HepG2 (cell line): Measurements from ENCODE around the gene LRRC8E. TPM values are rescaled to one million over a fixed set of nuclear protein-coding genes. Genes with fewer than 3 reads are reported as not detected.

ENCODE experiments used
- ADNP ChIP-seq: sonication (generic); formaldehyde crosslinking; IDR thresholded peaks from 2 replicates; pipeline ENCODE4 v1.4.0; 2020; ENCODE audit warnings: missing genetic modification reagents
- CBX1 ChIP-seq: IDR thresholded peaks from one replicate; pipeline ENCODE4 v1.6.1; 2016; ENCODE audit warnings: antibody characterized with exemption, low read depth
- KLF15 ChIP-seq: sonication (generic); formaldehyde crosslinking; IDR thresholded peaks from 2 replicates; pipeline ENCODE4 v1.8.1; 2023; ENCODE audit warnings: borderline replicate concordance, mild to moderate bottlenecking, inconsistent platforms, missing genetic modification reagents, mixed read lengths
- POGZ ChIP-seq: sonication (generic); formaldehyde crosslinking; IDR thresholded peaks from 2 replicates; pipeline ENCODE4 v1.4.0; 2020; ENCODE audit warnings: mild to moderate bottlenecking, missing genetic modification reagents
- RFX3 ChIP-seq: IDR thresholded peaks from 2 replicates; pipeline ENCODE4 v1.6.1; 2016; ENCODE audit warnings: missing biosample characterization, missing genetic modification reagents
- STAG1 ChIP-seq: sonication (generic); formaldehyde crosslinking; IDR thresholded peaks from 2 replicates; pipeline ENCODE4 v1.4.0; 2020; ENCODE audit warnings: missing genetic modification reagents
- ZNF10 ChIP-seq: sonication (generic); formaldehyde crosslinking; IDR thresholded peaks from 2 replicates; pipeline ENCODE4 v1.4.0; 2020; ENCODE audit warnings: mild to moderate bottlenecking, low read depth, missing genetic modification reagents, borderline replicate concordance
- ZNF136 ChIP-seq: sonication (generic); formaldehyde crosslinking; IDR thresholded peaks from 2 replicates; pipeline ENCODE4 v1.8.1; 2022; ENCODE audit warnings: low read depth, mild to moderate bottlenecking, moderate library complexity, missing genetic modification reagents
- ZNF160 ChIP-seq: sonication (generic); formaldehyde crosslinking; IDR thresholded peaks from 2 replicates; pipeline ENCODE4 v1.8.0; 2022; ENCODE audit warnings: mild to moderate bottlenecking, inconsistent platforms, missing genetic modification reagents
- ZNF235 ChIP-seq: sonication (generic); formaldehyde crosslinking; IDR thresholded peaks from 2 replicates; pipeline ENCODE4 v1.8.1; 2023; ENCODE audit warnings: mild to moderate bottlenecking, missing genetic modification reagents, borderline replicate concordance
- ZNF253 ChIP-seq: sonication (generic); formaldehyde crosslinking; IDR thresholded peaks from 2 replicates; pipeline ENCODE4 v1.8.0; 2022; ENCODE audit warnings: mild to moderate bottlenecking, missing genetic modification reagents, borderline replicate concordance
- ZNF282 ChIP-seq: fragments of 450-650 bp; IDR thresholded peaks from 2 replicates; pipeline ENCODE4 v1.6.1; 2018; ENCODE audit not compliant: partially characterized antibody
- ZNF564 ChIP-seq: sonication (generic); formaldehyde crosslinking; IDR thresholded peaks from 2 replicates; pipeline ENCODE4 v1.8.1; 2023; ENCODE audit warnings: mild to moderate bottlenecking, missing genetic modification reagents
- ZNF607 ChIP-seq: sonication (generic); formaldehyde crosslinking; IDR thresholded peaks from 2 replicates; pipeline ENCODE4 v1.5.1; 2020; ENCODE audit warnings: missing genetic modification reagents, mild to moderate bottlenecking, borderline replicate concordance
- ZNF83 ChIP-seq: sonication (generic); formaldehyde crosslinking; IDR thresholded peaks from 2 replicates; pipeline ENCODE4 v1.4.0; 2020; ENCODE audit warnings: missing genetic modification reagents, mild to moderate bottlenecking, borderline replicate concordance
- polyA plus RNA-seq, 8 experiments: library from polyadenylated mRNA; depleted of rRNA in 3 of 8; stranded (reverse) in 7 of 8; unstranded in 1 of 8; fragments of >200 nt; fragmentation: Illumina TruSeq in 4 of 8; extraction: Trizol in 4 of 8; gene quantifications; 2 replicates each; pipeline versions ENCODE4 v1.2.1 to v1.2.3, GENCODE V29; 2011 to 2016; ENCODE audit warnings: low read depth in 4 of 8, missing spikeins in 1 of 8, mixed read lengths in 1 of 8; ENCODE audit not compliant: insufficient read depth in 1 of 8
- total RNA-seq, 5 experiments: library from RNA; depleted of rRNA; stranded (reverse); fragments of >200 nt; fragmentation: Illumina TruSeq; extraction: Trizol; gene quantifications; 2 replicates each; pipeline ENCODE4 v1.2.3, GENCODE V29; 2016; ENCODE audit warnings: low read depth in 1 of 5
- TF ChIP-seq, protein P1 (sequence below): sonication (generic); formaldehyde crosslinking; IDR thresholded peaks from 2 replicates; pipeline ENCODE4 v1.8.1; 2023; ENCODE audit warnings: mild to moderate bottlenecking, moderate library complexity, missing genetic modification reagents
- TF ChIP-seq, protein P2 (sequence below): sonication (generic); formaldehyde crosslinking; IDR thresholded peaks from 2 replicates; pipeline ENCODE4 v1.4.0; 2020; ENCODE audit warnings: mild to moderate bottlenecking, missing genetic modification reagents
- TF ChIP-seq, protein P3 (sequence below): IDR thresholded peaks from 2 replicates; pipeline ENCODE4 v1.6.1; 2016; ENCODE audit warnings: low read depth, missing genetic modification reagents, missing compliant biosample characterization
- TF ChIP-seq, protein P4 (sequence below): IDR thresholded peaks from 2 replicates; pipeline ENCODE4 v1.6.1; 2012; ENCODE audit warnings: low read length, improper control_type of control experiment

Gene LRRC8E
- total and polyA plus RNA-seq, 2 of the 13 experiments (the other 11 are each of a cell fraction or from before 2014, with no cell fraction given): 8.0 to 10.3 TPM

DNA sequence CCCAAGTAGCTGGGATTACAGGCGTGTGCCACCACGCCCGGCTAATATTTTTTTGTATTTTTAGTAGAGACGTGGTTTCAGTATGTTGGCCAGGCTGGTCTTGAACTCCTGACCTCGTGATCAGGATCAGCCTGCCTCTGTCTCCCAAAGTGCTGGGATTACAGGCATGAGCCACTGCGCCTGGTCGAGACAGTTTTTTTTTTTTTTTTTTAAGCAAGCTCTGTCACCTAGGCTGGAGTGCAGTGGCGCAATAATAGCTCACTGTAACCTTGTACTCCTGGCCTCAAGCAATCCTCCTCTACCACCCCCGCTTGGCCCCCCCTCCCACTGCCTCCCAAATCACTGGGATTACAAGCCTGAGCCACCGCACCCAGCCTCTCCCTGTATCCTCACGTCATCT, 9.0 kb downstream of the LRRC8E start (continued):
- TF ChIP-seq, protein P1, sequence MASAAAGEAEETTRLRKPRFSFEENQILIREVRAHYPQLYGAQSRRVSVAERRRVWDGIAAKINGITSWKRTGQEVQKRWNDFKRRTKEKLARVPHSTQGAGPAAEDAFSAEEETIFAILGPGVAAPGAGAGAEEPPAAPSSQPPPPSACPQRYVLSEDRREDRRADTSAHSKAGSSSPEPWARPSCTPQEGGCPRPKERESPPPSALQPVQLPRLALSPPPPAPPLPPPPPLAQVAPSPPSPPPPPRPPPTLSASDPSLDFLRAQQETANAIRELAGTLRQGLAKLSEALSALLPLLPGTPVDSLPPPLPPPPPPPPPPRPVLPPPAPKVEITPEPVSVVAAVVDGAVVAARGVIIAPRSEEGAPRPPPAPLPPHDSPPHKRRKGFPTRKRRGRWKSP (CRISPR knock-in tag): peak; percentile 63; the same call in 1 of the 2 replicates
- TF ChIP-seq ZNF607 (CRISPR knock-in tag) (no peak), POGZ (0 out of 2 replicates have a peak, but pooled peaks have one; percentile 30), ZNF253 (CRISPR knock-in tag) (no peak), ZNF160 (CRISPR knock-in tag) (no peak), KLF15 (CRISPR knock-in tag) (no peak), CBX1 (peak; percentile 31), STAG1 (CRISPR knock-in tag) (no peak), ZNF10 (CRISPR knock-in tag) (no peak), ZNF564 (CRISPR knock-in tag) (no peak), ZNF235 (CRISPR knock-in tag) (no peak), ZNF83 (CRISPR knock-in tag) (no peak), RFX3 (CRISPR knock-in tag) (no peak), ZNF282 (no peak), ZNF136 (CRISPR knock-in tag) (no peak), ADNP (peak; percentile 89)
- TF ChIP-seq, protein P2, sequence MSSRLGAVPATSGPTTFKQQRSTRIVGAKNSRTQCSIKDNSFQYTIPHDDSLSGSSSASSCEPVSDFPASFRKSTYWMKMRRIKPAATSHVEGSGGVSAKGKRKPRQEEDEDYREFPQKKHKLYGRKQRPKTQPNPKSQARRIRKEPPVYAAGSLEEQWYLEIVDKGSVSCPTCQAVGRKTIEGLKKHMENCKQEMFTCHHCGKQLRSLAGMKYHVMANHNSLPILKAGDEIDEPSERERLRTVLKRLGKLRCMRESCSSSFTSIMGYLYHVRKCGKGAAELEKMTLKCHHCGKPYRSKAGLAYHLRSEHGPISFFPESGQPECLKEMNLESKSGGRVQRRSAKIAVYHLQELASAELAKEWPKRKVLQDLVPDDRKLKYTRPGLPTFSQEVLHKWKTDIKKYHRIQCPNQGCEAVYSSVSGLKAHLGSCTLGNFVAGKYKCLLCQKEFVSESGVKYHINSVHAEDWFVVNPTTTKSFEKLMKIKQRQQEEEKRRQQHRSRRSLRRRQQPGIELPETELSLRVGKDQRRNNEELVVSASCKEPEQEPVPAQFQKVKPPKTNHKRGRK (CRISPR knock-in tag): no peak
- TF ChIP-seq, protein P3, sequence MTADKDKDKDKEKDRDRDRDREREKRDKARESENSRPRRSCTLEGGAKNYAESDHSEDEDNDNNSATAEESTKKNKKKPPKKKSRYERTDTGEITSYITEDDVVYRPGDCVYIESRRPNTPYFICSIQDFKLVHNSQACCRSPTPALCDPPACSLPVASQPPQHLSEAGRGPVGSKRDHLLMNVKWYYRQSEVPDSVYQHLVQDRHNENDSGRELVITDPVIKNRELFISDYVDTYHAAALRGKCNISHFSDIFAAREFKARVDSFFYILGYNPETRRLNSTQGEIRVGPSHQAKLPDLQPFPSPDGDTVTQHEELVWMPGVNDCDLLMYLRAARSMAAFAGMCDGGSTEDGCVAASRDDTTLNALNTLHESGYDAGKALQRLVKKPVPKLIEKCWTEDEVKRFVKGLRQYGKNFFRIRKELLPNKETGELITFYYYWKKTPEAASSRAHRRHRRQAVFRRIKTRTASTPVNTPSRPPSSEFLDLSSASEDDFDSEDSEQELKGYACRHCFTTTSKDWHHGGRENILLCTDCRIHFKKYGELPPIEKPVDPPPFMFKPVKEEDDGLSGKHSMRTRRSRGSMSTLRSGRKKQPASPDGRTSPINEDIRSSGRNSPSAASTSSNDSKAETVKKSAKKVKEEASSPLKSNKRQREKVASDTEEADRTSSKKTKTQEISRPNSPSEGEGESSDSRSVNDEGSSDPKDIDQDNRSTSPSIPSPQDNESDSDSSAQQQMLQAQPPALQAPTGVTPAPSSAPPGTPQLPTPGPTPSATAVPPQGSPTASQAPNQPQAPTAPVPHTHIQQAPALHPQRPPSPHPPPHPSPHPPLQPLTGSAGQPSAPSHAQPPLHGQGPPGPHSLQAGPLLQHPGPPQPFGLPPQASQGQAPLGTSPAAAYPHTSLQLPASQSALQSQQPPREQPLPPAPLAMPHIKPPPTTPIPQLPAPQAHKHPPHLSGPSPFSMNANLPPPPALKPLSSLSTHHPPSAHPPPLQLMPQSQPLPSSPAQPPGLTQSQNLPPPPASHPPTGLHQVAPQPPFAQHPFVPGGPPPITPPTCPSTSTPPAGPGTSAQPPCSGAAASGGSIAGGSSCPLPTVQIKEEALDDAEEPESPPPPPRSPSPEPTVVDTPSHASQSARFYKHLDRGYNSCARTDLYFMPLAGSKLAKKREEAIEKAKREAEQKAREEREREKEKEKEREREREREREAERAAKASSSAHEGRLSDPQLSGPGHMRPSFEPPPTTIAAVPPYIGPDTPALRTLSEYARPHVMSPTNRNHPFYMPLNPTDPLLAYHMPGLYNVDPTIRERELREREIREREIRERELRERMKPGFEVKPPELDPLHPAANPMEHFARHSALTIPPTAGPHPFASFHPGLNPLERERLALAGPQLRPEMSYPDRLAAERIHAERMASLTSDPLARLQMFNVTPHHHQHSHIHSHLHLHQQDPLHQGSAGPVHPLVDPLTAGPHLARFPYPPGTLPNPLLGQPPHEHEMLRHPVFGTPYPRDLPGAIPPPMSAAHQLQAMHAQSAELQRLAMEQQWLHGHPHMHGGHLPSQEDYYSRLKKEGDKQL (CRISPR knock-in tag): no peak
- TF ChIP-seq, protein P4, sequence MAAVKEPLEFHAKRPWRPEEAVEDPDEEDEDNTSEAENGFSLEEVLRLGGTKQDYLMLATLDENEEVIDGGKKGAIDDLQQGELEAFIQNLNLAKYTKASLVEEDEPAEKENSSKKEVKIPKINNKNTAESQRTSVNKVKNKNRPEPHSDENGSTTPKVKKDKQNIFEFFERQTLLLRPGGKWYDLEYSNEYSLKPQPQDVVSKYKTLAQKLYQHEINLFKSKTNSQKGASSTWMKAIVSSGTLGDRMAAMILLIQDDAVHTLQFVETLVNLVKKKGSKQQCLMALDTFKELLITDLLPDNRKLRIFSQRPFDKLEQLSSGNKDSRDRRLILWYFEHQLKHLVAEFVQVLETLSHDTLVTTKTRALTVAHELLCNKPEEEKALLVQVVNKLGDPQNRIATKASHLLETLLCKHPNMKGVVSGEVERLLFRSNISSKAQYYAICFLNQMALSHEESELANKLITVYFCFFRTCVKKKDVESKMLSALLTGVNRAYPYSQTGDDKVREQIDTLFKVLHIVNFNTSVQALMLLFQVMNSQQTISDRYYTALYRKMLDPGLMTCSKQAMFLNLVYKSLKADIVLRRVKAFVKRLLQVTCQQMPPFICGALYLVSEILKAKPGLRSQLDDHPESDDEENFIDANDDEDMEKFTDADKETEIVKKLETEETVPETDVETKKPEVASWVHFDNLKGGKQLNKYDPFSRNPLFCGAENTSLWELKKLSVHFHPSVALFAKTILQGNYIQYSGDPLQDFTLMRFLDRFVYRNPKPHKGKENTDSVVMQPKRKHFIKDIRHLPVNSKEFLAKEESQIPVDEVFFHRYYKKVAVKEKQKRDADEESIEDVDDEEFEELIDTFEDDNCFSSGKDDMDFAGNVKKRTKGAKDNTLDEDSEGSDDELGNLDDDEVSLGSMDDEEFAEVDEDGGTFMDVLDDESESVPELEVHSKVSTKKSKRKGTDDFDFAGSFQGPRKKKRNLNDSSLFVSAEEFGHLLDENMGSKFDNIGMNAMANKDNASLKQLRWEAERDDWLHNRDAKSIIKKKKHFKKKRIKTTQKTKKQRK: no peak
